IPS DF 6.9 (cell line): ENCODE data around the gene THSD4.

ENCODE experiments used
- DNase-seq: peaks from one replicate; pipeline ENCODE4 v3.0.0-alpha.2; 2013; ENCODE audit warnings: low read depth, low spot score
- H3K27ac ChIP-seq: one replicate; pipeline ENCODE4 v1.5.1; 2013; ENCODE audit warnings: low read length, control low read depth
- H3K27me3 ChIP-seq: 2 replicates; pipeline ENCODE4 v1.6.1; 2013; ENCODE audit warnings: mild to moderate bottlenecking, low read length; ENCODE audit not compliant: control insufficient read depth, insufficient read depth
- H3K36me3 ChIP-seq: 2 replicates; pipeline ENCODE4 v1.6.1; 2013; ENCODE audit warnings: low read length; ENCODE audit not compliant: control insufficient read depth, insufficient read depth
- H3K4me1 ChIP-seq: 2 replicates; pipeline ENCODE4 v1.6.1; 2013; ENCODE audit warnings: low read length; ENCODE audit not compliant: control insufficient read depth, insufficient read depth
- H3K4me3 ChIP-seq: 2 replicates; pipeline ENCODE4 v1.5.1; 2013; ENCODE audit warnings: mild to moderate bottlenecking, low read length
- H3K9me3 ChIP-seq: 2 replicates; pipeline ENCODE4 v1.6.1; 2013; ENCODE audit warnings: low read length, inconsistent platforms; ENCODE audit not compliant: control insufficient read depth, insufficient read depth
- WGBS: extraction: QIAGEN DNeasy Blood & Tissue Kit; methylation state at CpG from one replicate; pipeline ENCODE4 v1.1.7; 2013; ENCODE audit warnings: mixed read lengths, missing lambda C conversion rate; ENCODE audit not compliant: insufficient read length, insufficient coverage; 5-methylcytosine and 5-hydroxymethylcytosine counted together

THSD4 gene

DNA sequence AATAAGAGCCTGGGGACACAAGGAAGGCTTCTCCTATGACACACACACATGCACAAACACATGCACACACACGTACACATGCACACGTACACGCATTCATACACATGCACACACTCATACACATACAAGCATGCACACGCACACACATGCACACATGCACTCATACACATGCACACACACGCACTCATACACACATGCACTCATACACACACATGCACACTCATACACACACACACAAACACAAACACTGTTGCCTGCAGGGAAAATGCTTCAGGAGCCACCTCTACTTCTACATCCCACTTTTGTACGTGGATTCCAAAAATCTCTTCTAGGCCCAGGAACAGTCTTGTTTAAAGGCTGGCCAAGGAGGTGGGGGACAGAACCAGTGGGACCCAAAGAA, 674.3 kb downstream of the THSD4 start:
- no peak for DNase-seq
- H3K4me1 ChIP-seq = no peaks in the 10 kb centered on the region; the same call in 1 of the 2 replicates
- no CpG with 5 or more reads among the region's 6 CpGs for WGBS

GRCh38 chr15:71790081-71790480, 674.8 kb downstream of the THSD4 start:
- WGBS = no CpG with 5 or more reads among the region's 10 CpGs
- Histone ChIP-seq H3K27ac (no peak overlapping the region), H3K36me3 (no peaks in the 10 kb centered on the region), H3K4me1 (no peaks in the 10 kb centered on the region; the same call in 1 of the 2 replicates), H3K4me3 (no peak overlapping the region), H3K27me3 (no peaks in the 10 kb centered on the region), H3K9me3 (no peaks in the 10 kb centered on the region)
- no peak for DNase-seq

More for the DNA sequence above, 674.3 kb downstream of the THSD4 start:
- no peaks in the 10 kb centered on the region for H3K27me3 ChIP-seq
- no peak overlapping the region for H3K4me3 ChIP-seq
- H3K9me3 ChIP-seq = no peaks in the 10 kb centered on the region
- no peak overlapping the region for H3K27ac ChIP-seq
- no peaks in the 10 kb centered on the region for H3K36me3 ChIP-seq

- H3K9me3 ChIP-seq = no peaks in the 10 kb centered on the region
- H3K4me1 ChIP-seq = no peaks in the 10 kb centered on the region; the same call in 1 of the 2 replicates
- H3K4me3 ChIP-seq = no peak overlapping the region
- no peaks in the 10 kb centered on the region for H3K27me3 ChIP-seq
- DNase-seq = no peak
- no peak overlapping the region for H3K27ac ChIP-seq
- WGBS = no CpG with 5 or more reads among the region's 7 CpGs
- no peaks in the 10 kb centered on the region for H3K36me3 ChIP-seq
Measured at GRCh38 chr15:71791975-71792374, 676.7 kb downstream of the THSD4 start.

GRCh38 chr15:71792521-71792920, 677.2 kb downstream of the THSD4 start:
- WGBS = no CpG with 5 or more reads among the region's 2 CpGs
- no peaks in the 10 kb centered on the region for H3K36me3 ChIP-seq
- H3K27ac ChIP-seq = no peak overlapping the region

GRCh38 chr15:71798641-71799040, 683.4 kb downstream of the THSD4 start:
- H3K4me3 ChIP-seq = no peak overlapping the region
- no peak for DNase-seq
- no peaks in the 10 kb centered on the region for H3K27me3 ChIP-seq
- no peak overlapping the region for H3K27ac ChIP-seq
- H3K9me3 ChIP-seq = no peaks in the 10 kb centered on the region
- no peaks in the 10 kb centered on the region; the same call in 1 of the 2 replicates for H3K4me1 ChIP-seq
- H3K36me3 ChIP-seq = no peaks in the 10 kb centered on the region
- no CpG with 5 or more reads among the region's 6 CpGs for WGBS

More at GRCh38 chr15:71792521-71792920, 677.2 kb downstream of the THSD4 start:
- H3K4me3 ChIP-seq = no peak overlapping the region
- H3K27me3 ChIP-seq = no peaks in the 10 kb centered on the region
- DNase-seq = no peak
- no peaks in the 10 kb centered on the region for H3K9me3 ChIP-seq
- no peaks in the 10 kb centered on the region; the same call in 1 of the 2 replicates for H3K4me1 ChIP-seq

- WGBS = no CpG with 5 or more reads among the region's 3 CpGs
- Histone ChIP-seq H3K27ac (no peak overlapping the region), H3K9me3 (no peaks in the 10 kb centered on the region), H3K4me3 (no peak overlapping the region), H3K27me3 (no peaks in the 10 kb centered on the region), H3K4me1 (no peaks in the 10 kb centered on the region; the same call in 1 of the 2 replicates), H3K36me3 (no peaks in the 10 kb centered on the region)
- no peak for DNase-seq
Measured at GRCh38 chr15:71800190-71800589, 684.9 kb downstream of the THSD4 start.

- WGBS = no CpG with 5 or more reads among the region's 17 CpGs
- no peak overlapping the region for H3K4me3 ChIP-seq
- no peak for DNase-seq
Measured at GRCh38 chr15:71800835-71801745, 685.8 kb downstream of the THSD4 start.

DNA sequence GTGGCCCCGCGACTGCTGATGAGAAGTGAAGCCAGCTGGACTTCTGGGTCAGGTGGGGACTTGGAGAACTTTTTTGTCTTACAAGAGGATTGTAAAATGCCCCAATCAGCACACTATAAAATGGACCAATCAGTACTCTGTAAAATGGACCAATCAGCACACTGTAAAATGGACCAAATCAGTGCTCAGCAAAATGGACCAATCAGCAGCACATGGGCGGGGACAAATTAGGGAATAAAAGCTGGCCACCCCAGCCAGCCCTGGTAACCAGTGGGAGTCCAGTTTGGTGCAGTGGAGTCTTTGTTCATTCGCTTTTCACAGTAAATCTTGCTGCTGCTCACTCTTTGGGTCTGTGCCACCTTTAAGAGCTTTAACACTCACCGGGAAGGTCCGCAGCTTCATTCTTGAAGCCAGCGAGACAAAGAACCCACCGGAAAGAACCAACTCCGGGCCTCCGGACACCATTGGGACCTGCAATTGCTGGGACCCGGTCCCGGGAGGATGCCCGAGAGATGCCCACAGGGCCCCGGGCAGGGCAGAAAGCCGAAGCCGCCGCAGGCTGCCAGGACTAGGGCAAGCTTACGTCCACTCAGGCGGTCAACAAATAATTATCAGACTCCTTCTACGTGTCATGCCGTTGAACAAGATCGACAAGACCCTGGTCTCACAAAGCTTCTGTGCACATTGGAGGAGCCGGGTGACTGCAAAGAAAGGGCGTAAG, 686.8 kb downstream of the THSD4 start:
- Histone ChIP-seq H3K27me3 (no peaks in the 10 kb centered on the region), H3K4me1 (peaks cover 3% of the 10 kb centered on the region; the same call in 1 of the 2 replicates), H3K9me3 (no peaks in the 10 kb centered on the region), H3K27ac (no peak overlapping the region), H3K4me3 (no peak overlapping the region), H3K36me3 (no peaks in the 10 kb centered on the region)
- no CpG with 5 or more reads among the region's 24 CpGs for WGBS
- DNase-seq = no peak

More at GRCh38 chr15:71800835-71801745, 685.8 kb downstream of the THSD4 start:
- Histone ChIP-seq H3K36me3 (no peaks in the 10 kb centered on the region), H3K27me3 (no peaks in the 10 kb centered on the region), H3K27ac (no peak overlapping the region), H3K4me1 (no peaks in the 10 kb centered on the region; the same call in 1 of the 2 replicates), H3K9me3 (no peaks in the 10 kb centered on the region)

DNA sequence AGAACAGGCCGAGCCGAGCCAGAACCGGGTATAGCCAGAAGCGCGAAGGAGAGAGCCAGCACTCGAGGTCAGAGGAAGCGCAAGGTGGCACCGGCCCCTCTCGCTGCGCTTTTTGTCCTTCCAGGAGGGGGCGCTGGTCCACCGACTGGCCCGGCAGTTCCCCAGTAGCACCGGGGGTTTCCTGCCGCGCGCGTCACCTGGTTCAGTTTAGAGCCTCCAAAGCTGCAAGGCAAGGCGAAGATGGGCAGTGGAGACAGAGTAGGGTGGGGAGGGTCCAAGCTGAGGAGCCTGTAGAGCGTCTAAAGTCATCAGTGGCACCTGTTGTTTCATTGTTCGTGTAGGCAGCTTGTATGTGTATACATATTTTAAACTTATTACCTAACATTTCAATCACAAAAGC, 687.5 kb downstream of the THSD4 start:
- Histone ChIP-seq H3K27ac (no peak overlapping the region), H3K27me3 (no peaks in the 10 kb centered on the region), H3K4me3 (no peak overlapping the region), H3K36me3 (no peaks in the 10 kb centered on the region), H3K9me3 (no peaks in the 10 kb centered on the region), H3K4me1 (peaks cover 4% of the 10 kb centered on the region; the same call in 1 of the 2 replicates)
- no peak for DNase-seq
- no CpG with 5 or more reads among the region's 21 CpGs for WGBS

GRCh38 chr15:71804226-71804625, 689.0 kb downstream of the THSD4 start:
- DNase-seq = no peak

More at GRCh38 chr15:71804226-71804625, 689.0 kb downstream of the THSD4 start:
- no CpG with 5 or more reads among the region's 5 CpGs for WGBS
- peaks cover 9% of the 10 kb centered on the region; the same call in 1 of the 2 replicates for H3K4me1 ChIP-seq
- no peak overlapping the region for H3K4me3 ChIP-seq
- no peaks in the 10 kb centered on the region for H3K27me3 ChIP-seq
- H3K36me3 ChIP-seq = no peaks in the 10 kb centered on the region
- H3K9me3 ChIP-seq = no peaks in the 10 kb centered on the region
- H3K27ac ChIP-seq = no peak overlapping the region
